Measurements from ENCODE around the gene DDX39A. TPM values are rescaled to one million over a fixed set of nuclear protein-coding genes. Genes with fewer than 3 reads are reported as not detected.

The DDX39A gene
- total and polyA plus RNA-seq, 2 of the 13 experiments (the other 11 are each of a cell fraction or from before 2014, with no cell fraction given): 34.6 to 90.4 TPM

DNA sequence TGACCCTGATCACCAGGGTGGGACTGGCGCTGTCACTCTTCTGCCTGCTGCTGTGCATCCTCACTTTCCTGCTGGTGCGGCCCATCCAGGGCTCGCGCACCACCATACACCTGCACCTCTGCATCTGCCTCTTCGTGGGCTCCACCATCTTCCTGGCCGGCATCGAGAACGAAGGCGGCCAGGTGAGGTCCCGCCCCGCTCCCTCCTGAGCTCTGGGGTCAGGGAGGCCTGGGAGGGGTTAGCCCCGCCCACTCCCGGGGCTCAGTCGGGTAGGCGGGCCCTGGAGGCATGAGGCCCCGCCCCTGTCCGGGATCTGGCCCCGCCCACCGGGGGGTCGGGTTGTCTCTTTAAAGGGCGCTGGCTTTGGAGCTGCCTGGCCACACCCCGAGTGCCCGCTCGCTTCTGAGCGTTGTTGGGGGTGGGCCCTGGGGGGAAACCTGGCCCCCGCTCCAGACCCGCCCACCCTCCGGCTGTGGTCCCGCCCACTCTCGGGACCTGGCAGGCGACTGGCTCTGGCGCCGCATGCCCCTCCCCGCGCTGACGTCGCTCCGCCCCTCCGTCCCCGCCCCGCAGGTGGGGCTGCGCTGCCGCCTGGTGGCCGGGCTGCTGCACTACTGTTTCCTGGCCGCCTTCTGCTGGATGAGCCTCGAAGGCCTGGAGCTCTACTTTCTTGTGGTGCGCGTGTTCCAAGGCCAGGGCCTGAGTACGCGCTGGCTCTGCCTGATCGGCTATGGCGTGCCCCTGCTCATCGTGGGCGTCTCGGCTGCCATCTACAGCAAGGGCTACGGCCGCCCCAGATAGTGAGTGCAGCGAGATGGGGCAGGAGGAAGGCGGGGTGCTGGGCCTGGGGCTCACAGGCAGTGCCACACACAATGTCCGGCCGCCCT is 13.1 kb downstream of the DDX39A start (continued):
- TF ChIP-seq, protein P1, sequence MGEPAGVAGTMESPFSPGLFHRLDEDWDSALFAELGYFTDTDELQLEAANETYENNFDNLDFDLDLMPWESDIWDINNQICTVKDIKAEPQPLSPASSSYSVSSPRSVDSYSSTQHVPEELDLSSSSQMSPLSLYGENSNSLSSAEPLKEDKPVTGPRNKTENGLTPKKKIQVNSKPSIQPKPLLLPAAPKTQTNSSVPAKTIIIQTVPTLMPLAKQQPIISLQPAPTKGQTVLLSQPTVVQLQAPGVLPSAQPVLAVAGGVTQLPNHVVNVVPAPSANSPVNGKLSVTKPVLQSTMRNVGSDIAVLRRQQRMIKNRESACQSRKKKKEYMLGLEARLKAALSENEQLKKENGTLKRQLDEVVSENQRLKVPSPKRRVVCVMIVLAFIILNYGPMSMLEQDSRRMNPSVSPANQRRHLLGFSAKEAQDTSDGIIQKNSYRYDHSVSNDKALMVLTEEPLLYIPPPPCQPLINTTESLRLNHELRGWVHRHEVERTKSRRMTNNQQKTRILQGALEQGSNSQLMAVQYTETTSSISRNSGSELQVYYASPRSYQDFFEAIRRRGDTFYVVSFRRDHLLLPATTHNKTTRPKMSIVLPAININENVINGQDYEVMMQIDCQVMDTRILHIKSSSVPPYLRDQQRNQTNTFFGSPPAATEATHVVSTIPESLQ (CRISPR knock-in tag; conservative IDR thresholded peaks at IDR 0.05): no peak
- TF ChIP-seq WIZ (CRISPR knock-in tag; IDR thresholded peaks at IDR 0.05) (peak; percentile 16; the same call in 1 of the 2 replicates), NR2F6 (IDR thresholded peaks at IDR 0.05) (no peak), NR2F6 (CRISPR knock-in tag; IDR thresholded peaks at IDR 0.05) (0 out of 2 replicates have a peak, but pooled peaks have one; percentile 22), ATF7-NPFF (CRISPR knock-in tag; IDR thresholded peaks at IDR 0.05; ENCODE audit: low read depth) (peak; percentile 67), CBFB (CRISPR knock-in tag; IDR thresholded peaks at IDR 0.05) (peak; percentile 49; the same call in 1 of the 2 replicates), PHF8 (CRISPR knock-in tag; IDR thresholded peaks at IDR 0.05) (no peak; the same call in none of the 2 replicates), GATAD1 (CRISPR knock-in tag; IDR thresholded peaks at IDR 0.05) (peak; percentile 56; the same call in 1 of the 2 replicates), GFI1 (CRISPR knock-in tag; IDR thresholded peaks at IDR 0.05; ENCODE audit: borderline replicate concordance) (no peak), MED1 (CRISPR knock-in tag; IDR thresholded peaks at IDR 0.05) (0 out of 2 replicates have a peak, but pooled peaks have one; percentile 19), MEIS1 (CRISPR knock-in tag; IDR thresholded peaks at IDR 0.05; ENCODE audit: borderline replicate concordance) (peak; percentile 32; the same call in 1 of the 2 replicates), SRY (CRISPR knock-in tag; IDR thresholded peaks at IDR 0.05) (peak; percentile 50; the same call in 1 of the 2 replicates), ZNF75D (CRISPR knock-in tag; IDR thresholded peaks at IDR 0.05; ENCODE audit: borderline replicate concordance) (no peak), MXI1 (IDR thresholded peaks at IDR 0.05; ENCODE audit: borderline replicate concordance, low read depth, low read length) (0 out of 3 replicates have a peak, but pooled peaks have one; percentile 10)
- TF ChIP-seq, protein P2, sequence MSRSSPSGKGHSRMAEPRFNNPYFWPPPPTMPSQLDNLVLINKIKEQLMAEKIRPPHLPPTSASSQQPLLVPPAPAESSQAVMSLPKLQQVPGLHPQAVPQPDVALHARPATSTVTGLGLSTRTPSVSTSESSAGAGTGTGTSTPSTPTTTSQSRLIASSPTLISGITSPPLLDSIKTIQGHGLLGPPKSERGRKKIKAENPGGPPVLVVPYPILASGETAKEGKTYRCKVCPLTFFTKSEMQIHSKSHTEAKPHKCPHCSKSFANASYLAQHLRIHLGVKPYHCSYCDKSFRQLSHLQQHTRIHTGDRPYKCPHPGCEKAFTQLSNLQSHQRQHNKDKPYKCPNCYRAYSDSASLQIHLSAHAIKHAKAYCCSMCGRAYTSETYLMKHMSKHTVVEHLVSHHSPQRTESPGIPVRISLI (CRISPR knock-in tag; IDR thresholded peaks at IDR 0.05; ENCODE audit: borderline replicate concordance): peak; percentile 73; the same call in 1 of the 2 replicates
- TF ChIP-seq, protein P3, sequence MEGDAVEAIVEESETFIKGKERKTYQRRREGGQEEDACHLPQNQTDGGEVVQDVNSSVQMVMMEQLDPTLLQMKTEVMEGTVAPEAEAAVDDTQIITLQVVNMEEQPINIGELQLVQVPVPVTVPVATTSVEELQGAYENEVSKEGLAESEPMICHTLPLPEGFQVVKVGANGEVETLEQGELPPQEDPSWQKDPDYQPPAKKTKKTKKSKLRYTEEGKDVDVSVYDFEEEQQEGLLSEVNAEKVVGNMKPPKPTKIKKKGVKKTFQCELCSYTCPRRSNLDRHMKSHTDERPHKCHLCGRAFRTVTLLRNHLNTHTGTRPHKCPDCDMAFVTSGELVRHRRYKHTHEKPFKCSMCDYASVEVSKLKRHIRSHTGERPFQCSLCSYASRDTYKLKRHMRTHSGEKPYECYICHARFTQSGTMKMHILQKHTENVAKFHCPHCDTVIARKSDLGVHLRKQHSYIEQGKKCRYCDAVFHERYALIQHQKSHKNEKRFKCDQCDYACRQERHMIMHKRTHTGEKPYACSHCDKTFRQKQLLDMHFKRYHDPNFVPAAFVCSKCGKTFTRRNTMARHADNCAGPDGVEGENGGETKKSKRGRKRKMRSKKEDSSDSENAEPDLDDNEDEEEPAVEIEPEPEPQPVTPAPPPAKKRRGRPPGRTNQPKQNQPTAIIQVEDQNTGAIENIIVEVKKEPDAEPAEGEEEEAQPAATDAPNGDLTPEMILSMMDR (CRISPR knock-in tag; IDR thresholded peaks at IDR 0.05): peak; percentile 99
- TF ChIP-seq, protein P4, sequence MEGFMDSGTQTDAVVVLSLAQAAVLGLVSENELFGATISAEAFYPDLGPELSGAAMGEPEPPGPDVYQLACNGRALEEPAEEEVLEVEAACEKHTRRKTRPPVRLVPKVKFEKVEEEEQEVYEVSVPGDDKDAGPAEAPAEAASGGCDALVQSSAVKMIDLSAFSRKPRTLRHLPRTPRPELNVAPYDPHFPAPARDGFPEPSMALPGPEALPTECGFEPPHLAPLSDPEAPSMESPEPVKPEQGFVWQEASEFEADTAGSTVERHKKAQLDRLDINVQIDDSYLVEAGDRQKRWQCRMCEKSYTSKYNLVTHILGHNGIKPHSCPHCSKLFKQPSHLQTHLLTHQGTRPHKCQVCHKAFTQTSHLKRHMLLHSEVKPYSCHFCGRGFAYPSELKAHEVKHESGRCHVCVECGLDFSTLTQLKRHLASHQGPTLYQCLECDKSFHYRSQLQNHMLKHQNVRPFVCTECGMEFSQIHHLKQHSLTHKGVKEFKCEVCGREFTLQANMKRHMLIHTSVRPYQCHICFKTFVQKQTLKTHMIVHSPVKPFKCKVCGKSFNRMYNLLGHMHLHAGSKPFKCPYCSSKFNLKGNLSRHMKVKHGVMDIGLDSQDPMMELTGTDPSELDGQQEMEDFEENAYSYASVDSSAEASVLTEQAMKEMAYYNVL (CRISPR knock-in tag; IDR thresholded peaks at IDR 0.05; ENCODE audit: borderline replicate concordance): peak; percentile 70; the same call in 1 of the 2 replicates
